Effector memory CD8-positive, alpha-beta T cell (primary cell): Measurements from ENCODE around the gene CNOT6L.

Experiments
- ATAC-seq: fragments of 150-1000 bp; cut with Tn5 transposase; replicated peaks from 2 replicates; pipeline ENCODE4 v1.10.0; 2021; ENCODE audit warnings: mild to moderate bottlenecking, moderate library complexity
- DNase-seq, 3 experiments: peaks; one replicate each; pipeline ENCODE4 v3.0.0; 2021
- H3K27ac Mint-ChIP-seq, 2 donors: one replicate each; pipeline ENCODE4 v1.8.0; 2022; ENCODE audit warnings: mild to moderate bottlenecking in 2 of 2, mixed read lengths in 2 of 2, moderate library complexity in 2 of 2
- H3K27me3 Mint-ChIP-seq, 2 donors: one replicate each; pipeline ENCODE4 v1.8.0; 2022; ENCODE audit warnings: mixed read lengths in 2 of 2
- H3K36me3 Mint-ChIP-seq: one replicate; pipeline ENCODE4 v1.8.0; 2022; ENCODE audit warnings: mild to moderate bottlenecking, moderate library complexity, mixed read lengths; ENCODE audit not compliant: insufficient read depth
- H3K4me1 Mint-ChIP-seq, 2 donors: one replicate each; pipeline ENCODE4 v1.8.0; 2022; ENCODE audit warnings: low read depth in 2 of 2, mixed read lengths in 2 of 2
- H3K4me3 Mint-ChIP-seq, 2 donors: one replicate each; pipeline ENCODE4 v1.8.0; 2022; ENCODE audit warnings: mild to moderate bottlenecking in 2 of 2, mixed read lengths in 2 of 2, moderate library complexity in 2 of 2
- H3K9me3 Mint-ChIP-seq, 2 donors: one replicate each; pipeline ENCODE4 v1.8.0; 2022; ENCODE audit warnings: mixed read lengths in 2 of 2

CNOT6L gene

GRCh38 chr4:77845400-77845799, 26.2 kb upstream of the CNOT6L start:
- no peak for ATAC-seq

GRCh38 chr4:77844363-77844762, 25.2 kb upstream of the CNOT6L start:
- DNase-seq: no peak
- no peak for ATAC-seq
- no peak overlapping the region for H3K4me3 Mint-ChIP-seq
- no peaks in the 10 kb centered on the region for H3K27me3 Mint-ChIP-seq
- H3K9me3 Mint-ChIP-seq: no peaks in the 10 kb centered on the region
- H3K4me1 Mint-ChIP-seq: peaks cover 3 to 9% of the 10 kb centered on the region in 2 donors
- no peak overlapping the region for H3K27ac Mint-ChIP-seq
- no peaks in the 10 kb centered on the region for H3K36me3 Mint-ChIP-seq

More at GRCh38 chr4:77845400-77845799, 26.2 kb upstream of the CNOT6L start:
- Mint-ChIP-seq H3K4me3 (no peak overlapping the region), H3K36me3 (no peaks in the 10 kb centered on the region), H3K27ac (no peak overlapping the region), H3K4me1 (peaks cover 3 to 9% of the 10 kb centered on the region in 2 donors), H3K9me3 (no peaks in the 10 kb centered on the region), H3K27me3 (no peaks in the 10 kb centered on the region)
- no peak for DNase-seq

DNA sequence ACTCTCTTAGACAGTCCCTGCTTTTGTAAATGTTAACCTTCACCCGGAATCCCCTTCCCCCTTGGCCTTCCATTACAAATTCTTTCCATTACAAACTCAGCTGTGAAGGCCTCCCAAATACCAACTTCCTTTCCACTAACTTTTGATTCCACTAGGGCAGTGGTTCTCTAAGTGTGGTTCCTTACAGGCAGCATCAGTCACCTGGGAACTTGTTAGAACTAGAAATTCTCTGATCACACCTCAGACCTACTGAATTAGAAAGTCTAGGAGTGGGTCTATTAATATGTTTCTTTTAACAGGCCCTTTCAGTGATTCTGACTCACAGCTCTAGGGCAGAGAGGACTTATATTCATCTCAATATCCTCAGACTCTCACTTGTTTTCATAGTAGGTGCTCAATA, 24.5 kb upstream of the CNOT6L start:
- H3K4me1 Mint-ChIP-seq: peaks cover 3 to 9% of the 10 kb centered on the region in 2 donors
- ATAC-seq (no peak), DNase-seq (no peak)
- H3K27me3 Mint-ChIP-seq: no peaks in the 10 kb centered on the region
- H3K9me3 Mint-ChIP-seq: no peaks in the 10 kb centered on the region
- H3K27ac Mint-ChIP-seq: peak overlapping the region in 1 of 2 donors; percentile 4
- H3K4me3 Mint-ChIP-seq: no peak overlapping the region
- H3K36me3 Mint-ChIP-seq: no peaks in the 10 kb centered on the region

DNA sequence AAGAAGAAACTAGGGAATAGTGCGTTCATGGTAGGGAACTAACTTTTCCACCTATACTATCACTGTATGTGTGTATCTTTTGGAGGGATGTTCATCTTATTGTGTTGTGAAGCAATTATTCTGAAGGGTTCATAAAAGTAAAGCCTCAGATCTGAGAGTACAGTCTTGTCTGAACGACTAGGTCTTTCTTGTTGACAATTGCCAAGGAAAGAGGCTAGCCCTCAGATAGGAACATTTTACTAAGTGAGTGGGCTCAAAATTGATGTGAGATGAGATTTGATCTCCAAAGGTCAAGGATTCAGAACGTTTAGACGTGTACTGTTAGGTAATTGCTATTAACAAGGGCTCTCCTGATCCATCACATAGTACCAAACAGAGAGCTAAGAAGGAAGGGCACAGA, 15.2 kb upstream of the CNOT6L start:
- no peak overlapping the region for H3K27ac Mint-ChIP-seq
- no peaks in the 10 kb centered on the region for H3K27me3 Mint-ChIP-seq
- ATAC-seq (no peak), DNase-seq (no peak)
- no peaks in the 10 kb centered on the region for H3K9me3 Mint-ChIP-seq
- H3K4me1 Mint-ChIP-seq: peaks cover 0 to 3% of the 10 kb centered on the region in 2 donors
- H3K4me3 Mint-ChIP-seq: no peak overlapping the region
- no peaks in the 10 kb centered on the region for H3K36me3 Mint-ChIP-seq

GRCh38 chr4:77833126-77833724, 14.1 kb upstream of the CNOT6L start:
- Mint-ChIP-seq H3K4me1 (peaks cover 4 to 12% of the 10 kb centered on the region in 2 donors), H3K9me3 (no peaks in the 10 kb centered on the region), H3K4me3 (no peak overlapping the region), H3K27ac (no peak overlapping the region), H3K36me3 (no peaks in the 10 kb centered on the region), H3K27me3 (no peaks in the 10 kb centered on the region)
- no peak for ATAC-seq
- DNase-seq: no peak

DNA sequence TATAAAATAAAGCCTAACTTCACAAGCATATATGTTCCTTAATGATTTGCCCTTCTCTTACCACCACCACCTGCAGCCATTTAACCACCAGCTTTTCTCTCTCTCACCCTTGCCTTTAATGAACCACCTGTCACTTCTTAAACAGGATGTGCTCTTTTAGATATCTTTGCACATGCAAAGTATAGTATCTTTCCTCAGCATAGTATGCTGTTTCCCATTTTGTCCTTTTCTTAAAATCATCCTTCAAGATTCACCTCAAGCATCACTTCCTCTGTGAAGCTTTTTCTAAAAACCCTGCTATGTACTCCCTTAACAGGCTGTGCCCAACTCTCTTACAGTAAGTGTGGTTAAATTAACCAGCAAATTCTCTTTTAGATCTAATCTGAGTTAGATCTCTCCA, 8.2 kb upstream of the CNOT6L start:
- H3K4me1 Mint-ChIP-seq: peaks cover 29 to 30% of the 10 kb centered on the region in 2 donors
- H3K27ac Mint-ChIP-seq: peak overlapping the region; percentile 10 to 45
- no peaks in the 10 kb centered on the region for H3K9me3 Mint-ChIP-seq
- DNase-seq (peak in 1 of 3 experiments; percentile 22), ATAC-seq (peak; percentile 95)
- peak overlapping the region; percentile 0 to 40 for H3K4me3 Mint-ChIP-seq
- H3K27me3 Mint-ChIP-seq: no peaks in the 10 kb centered on the region
- H3K36me3 Mint-ChIP-seq: no peaks in the 10 kb centered on the region

DNA sequence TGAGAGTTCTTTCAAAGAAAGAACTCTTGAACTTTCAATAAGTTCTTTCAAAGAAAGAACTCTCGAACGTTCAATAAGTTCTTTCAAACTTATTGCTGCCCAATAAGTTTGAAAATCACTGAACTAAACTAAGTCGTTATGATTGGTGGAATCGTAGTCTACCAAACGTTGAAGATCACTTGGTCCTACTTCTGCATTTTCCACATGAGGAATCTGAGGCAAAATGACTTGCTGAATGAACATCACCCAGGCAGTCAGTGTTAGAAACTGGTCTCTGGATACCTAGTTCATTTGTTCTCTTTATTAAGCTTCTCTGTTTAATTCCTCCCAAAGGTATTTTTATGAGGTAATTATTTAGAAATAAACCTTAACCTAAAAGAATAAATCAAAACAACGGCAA, 7.1 kb upstream of the CNOT6L start:
- DNase-seq (no peak), ATAC-seq (no peak)
- Mint-ChIP-seq H3K9me3 (no peaks in the 10 kb centered on the region), H3K27ac (no peak overlapping the region), H3K4me1 (peaks cover 37 to 40% of the 10 kb centered on the region in 2 donors), H3K27me3 (no peaks in the 10 kb centered on the region), H3K4me3 (no peak overlapping the region), H3K36me3 (peaks cover 4% of the 10 kb centered on the region)

DNA sequence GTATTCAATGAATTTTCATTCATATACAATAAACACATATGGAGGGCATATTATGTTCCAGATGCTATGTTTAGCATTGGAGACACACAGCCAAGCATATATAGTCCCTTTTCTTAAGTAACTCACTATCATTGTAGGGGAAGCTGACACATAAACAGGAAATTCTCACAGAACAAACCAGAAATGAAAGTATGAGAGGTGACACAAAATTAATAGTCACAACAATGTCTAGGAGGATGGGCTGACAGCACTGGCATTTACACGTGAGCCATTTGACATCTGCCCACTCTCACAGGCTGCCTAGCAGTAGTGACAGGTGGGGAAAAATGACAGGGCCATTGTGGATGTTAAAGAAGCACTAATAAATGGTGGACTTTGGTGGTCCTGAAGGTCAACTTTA, 2.6 kb upstream of the CNOT6L start:
- Mint-ChIP-seq H3K4me1 (peaks cover 40 to 41% of the 10 kb centered on the region in 2 donors), H3K27me3 (no peaks in the 10 kb centered on the region), H3K4me3 (peak overlapping the region; percentile 91 to 99), H3K9me3 (no peaks in the 10 kb centered on the region), H3K36me3 (peaks cover 41% of the 10 kb centered on the region), H3K27ac (peak overlapping the region; percentile 97 to 99)
- peak; percentile 34 to 47 (median 36) for DNase-seq
- peak; percentile 16 for ATAC-seq

DNA sequence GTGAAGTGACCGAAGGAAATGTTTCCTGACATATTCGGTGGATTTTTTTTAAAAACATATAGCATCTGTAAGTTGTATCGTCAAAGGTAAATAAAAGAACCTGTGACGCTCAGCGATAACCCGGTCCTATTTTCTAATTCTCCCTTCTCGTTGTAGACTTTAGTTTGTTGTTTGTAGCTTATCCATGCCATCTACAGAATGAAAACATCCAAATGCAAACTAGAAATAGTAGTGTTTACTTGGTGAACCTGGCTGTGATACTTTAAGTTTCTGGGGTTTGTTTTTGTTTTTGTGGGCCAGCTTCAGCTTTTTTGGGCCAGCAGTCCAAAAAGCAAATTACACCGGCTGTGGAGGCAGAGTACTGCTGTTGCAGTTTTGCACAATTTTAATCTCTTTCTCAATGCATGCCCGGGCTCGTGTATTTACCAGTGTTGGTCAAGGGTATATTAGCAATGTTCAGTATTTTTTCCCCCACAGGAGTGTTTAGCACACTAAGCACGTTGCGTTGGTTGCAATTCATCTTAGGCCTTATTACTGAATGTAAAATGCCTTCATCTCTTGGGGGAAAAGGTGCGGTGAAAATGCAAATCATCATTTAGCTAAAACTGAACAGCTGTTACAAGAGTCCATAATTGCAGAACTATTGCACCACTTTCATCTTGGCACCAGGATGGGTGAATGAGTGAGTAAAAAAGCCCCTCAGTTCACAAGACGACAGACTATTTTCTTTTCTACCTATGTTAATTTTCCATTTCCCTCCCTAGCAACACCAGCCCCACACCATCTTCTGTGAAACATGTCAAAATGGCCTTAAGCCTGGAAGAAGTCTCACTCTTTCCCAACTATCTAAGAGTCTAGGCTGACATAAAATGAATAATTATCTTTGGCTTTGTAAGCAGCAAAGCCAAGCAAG, 1.7 kb upstream of the CNOT6L start:
- peak in 1 of 3 experiments; percentile 11 for DNase-seq
- Mint-ChIP-seq H3K27me3 (no peaks in the 10 kb centered on the region), H3K9me3 (no peaks in the 10 kb centered on the region), H3K4me1 (peaks cover 38 to 43% of the 10 kb centered on the region in 2 donors), H3K27ac (peak overlapping the region; percentile 97 to 99), H3K4me3 (peak overlapping the region; percentile 91 to 99), H3K36me3 (peaks cover 44% of the 10 kb centered on the region)
- no peak for ATAC-seq

- peak overlapping the region; percentile 91 to 99 for H3K4me3 Mint-ChIP-seq
- H3K4me1 Mint-ChIP-seq: peaks cover 42 to 50% of the 10 kb centered on the region in 2 donors
- ATAC-seq: peak; percentile 71
Observed at GRCh38 chr4:77819843-77820648, 878 bp upstream of the CNOT6L start.

DNA sequence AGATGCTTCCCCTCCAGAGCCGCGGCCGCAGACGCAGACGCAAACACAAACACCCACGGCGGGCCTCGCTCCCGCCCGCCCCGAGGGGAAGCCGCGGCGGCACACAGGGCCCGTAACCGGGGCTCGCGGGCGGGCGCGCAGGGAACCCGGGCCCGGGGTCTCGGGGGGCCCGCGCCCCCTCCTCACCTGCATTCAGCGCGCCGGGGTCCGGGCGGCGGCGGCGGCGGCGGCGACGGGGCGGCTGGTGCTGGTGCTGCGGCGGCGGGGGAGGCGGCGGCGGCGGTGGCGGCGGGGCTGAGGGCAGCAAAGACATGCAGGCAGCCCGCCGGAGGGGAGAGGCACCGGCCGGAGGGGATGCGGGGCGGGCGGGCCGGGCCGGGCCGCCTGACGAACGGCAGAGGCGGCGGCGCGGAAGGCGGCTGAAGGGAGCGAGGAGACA, 255 bp upstream of the CNOT6L start:
- peak; percentile 48 for ATAC-seq
- peaks cover 42 to 47% of the 10 kb centered on the region in 2 donors for H3K4me1 Mint-ChIP-seq
- peak; percentile 88 to 90 (median 90) for DNase-seq
- H3K27ac Mint-ChIP-seq: peak overlapping the region; percentile 97 to 99
- H3K4me3 Mint-ChIP-seq: peak overlapping the region; percentile 91 to 99
- H3K27me3 Mint-ChIP-seq: no peaks in the 10 kb centered on the region
- H3K36me3 Mint-ChIP-seq: peaks cover 47% of the 10 kb centered on the region
- H3K9me3 Mint-ChIP-seq: no peaks in the 10 kb centered on the region

More at GRCh38 chr4:77819843-77820648, 878 bp upstream of the CNOT6L start:
- Mint-ChIP-seq H3K27ac (peak overlapping the region; percentile 97 to 99), H3K36me3 (peaks cover 44% of the 10 kb centered on the region), H3K9me3 (no peaks in the 10 kb centered on the region), H3K27me3 (no peaks in the 10 kb centered on the region)
- DNase-seq: peak; percentile 95 to 97 (median 96)

DNA sequence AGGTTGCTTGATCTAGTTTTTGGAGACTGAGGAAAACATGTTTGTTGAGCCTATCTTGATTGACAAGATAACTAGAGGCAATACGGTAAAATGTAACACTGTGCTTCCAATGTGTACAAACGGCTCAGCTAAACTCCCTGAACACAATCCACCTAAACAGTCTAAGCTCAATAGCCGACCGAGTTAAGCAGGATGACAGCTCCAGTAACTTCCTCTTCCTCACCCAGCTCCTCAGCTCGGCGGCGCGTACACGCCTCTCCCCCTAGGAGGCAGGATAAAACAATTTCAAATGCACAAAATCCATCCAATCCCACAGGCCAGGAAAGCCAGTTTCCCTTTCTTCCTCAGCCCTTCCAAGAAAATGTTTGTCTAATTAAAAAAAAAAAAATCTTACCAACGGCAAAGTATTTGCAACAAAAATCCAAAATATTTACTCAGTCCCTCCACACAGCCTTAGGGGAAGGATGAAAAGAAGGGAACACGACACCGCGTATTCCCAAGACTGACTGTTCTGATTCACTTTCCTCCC, 1.0 kb downstream of the CNOT6L start:
- Mint-ChIP-seq H3K4me3 (peak overlapping the region; percentile 91 to 99), H3K9me3 (no peaks in the 10 kb centered on the region), H3K36me3 (peaks cover 51% of the 10 kb centered on the region), H3K27me3 (no peaks in the 10 kb centered on the region), H3K27ac (peak overlapping the region; percentile 97 to 99), H3K4me1 (peaks cover 51 to 57% of the 10 kb centered on the region in 2 donors)
- DNase-seq (peak; percentile 27 to 41 (median 35)), ATAC-seq (no peak)
